Retina (tissue), 1 donor: Measurements from ENCODE around the gene TBC1D22B.

ENCODE experiments used
- DNase-seq: peaks from one replicate; pipeline ENCODE4 v3.0.0-alpha.2; 2016

Gene TBC1D22B, protein sequence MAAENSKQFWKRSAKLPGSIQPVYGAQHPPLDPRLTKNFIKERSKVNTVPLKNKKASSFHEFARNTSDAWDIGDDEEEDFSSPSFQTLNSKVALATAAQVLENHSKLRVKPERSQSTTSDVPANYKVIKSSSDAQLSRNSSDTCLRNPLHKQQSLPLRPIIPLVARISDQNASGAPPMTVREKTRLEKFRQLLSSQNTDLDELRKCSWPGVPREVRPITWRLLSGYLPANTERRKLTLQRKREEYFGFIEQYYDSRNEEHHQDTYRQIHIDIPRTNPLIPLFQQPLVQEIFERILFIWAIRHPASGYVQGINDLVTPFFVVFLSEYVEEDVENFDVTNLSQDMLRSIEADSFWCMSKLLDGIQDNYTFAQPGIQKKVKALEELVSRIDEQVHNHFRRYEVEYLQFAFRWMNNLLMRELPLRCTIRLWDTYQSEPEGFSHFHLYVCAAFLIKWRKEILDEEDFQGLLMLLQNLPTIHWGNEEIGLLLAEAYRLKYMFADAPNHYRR

DNA sequence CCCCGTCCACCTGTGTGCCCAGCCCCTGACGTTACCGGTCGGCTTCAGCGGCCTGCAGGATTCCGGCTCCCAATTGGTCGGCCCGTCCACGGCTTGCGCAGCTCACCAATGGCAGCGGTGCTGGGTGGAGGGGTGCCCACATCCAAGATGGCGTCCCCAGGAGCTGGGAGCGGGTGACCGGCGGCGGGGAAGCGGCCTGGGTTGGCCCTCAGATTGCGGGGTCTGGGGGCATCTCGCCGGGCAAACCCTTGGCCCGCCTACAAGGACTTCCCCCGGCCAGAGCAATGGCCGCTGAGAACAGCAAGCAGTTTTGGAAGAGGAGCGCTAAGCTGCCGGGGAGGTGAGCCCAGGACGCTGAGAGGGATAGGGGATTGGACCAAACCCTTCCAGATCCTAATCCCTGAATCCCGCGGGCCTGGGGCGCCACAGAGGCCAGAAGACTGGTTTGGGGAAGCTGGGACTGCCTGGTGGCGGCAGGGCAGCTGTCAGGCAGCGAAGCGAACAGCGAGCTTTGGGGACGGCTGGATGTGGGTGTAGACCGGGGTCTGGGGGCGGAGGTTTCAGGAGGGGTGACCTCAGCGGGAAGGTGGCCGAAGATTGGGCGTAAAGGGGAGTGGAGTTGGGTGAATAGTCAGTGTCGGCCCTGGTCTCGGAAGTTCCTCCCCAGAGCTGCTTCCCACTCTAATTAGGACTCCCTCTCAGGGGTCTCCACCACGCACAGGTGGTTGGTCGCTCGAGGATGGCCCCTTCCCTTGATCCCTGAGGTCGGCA lies at the start of gene TBC1D22B, which contains the start of gene TMEM217:
TSS of gene TBC1D22B (plus strand) at position 139 of the 771 bp plus-strand sequence. CDS start at position 285, 146 bp downstream.
TSS of gene TMEM217 (minus strand) at position 511 of the 771 bp plus-strand sequence. CDS start 39,114 bp downstream, outside the sequence.
- DNase-seq, result peak; percentile 94

DNA sequence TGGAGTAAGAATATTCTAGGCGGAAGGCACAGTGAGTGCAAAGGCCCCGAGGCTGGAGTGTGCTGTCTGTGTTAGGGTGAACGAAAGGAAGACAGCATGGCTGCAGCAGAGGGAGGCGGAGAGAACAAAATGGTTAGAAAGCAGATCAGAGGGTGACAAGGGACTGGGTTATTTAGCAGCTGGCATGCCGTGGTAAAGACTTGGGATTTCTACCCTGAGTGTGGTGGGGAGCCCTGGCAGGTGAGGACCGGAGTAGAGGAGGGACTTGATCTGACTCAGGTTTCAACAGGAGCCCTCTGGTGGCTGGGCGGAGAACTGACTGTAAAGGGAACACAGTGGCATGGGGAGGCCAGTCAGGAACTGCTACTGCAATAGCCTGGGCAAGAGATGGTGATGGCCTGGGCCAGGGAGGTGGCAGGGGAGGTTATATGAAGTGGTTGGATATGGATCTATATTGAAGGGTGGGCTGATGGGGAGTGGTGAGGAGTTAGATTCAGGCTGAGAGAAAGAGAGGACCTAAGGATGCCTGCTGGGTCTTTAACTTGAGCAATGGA lies 49.6 kb upstream of the TBC1D22B start:
- peak; percentile 65 for DNase-seq

DNA sequence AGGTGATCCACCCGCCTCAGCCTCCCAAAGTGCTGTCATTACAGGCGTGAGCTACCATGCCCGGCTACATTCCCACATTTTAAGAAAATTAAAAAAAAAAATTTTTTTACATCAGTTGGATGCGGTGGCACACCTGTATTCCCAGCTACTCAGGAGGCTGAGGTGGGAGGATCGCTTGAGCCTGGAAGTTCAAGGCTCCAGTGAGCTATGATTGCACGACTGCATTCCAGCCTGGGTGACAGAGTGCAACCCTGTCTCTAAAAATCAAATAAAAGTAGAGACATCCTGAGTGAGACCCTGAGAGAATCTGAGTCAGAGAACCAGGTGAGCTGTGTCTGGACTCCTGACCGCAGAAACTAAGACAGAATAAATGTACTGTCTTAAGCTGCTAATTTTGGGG lies 48.8 kb upstream of the TBC1D22B start:
- no peak for DNase-seq

- no peak for DNase-seq
Measured at GRCh38 chr6:37209461-37210205, 47.9 kb upstream of the TBC1D22B start.

GRCh38 chr6:37210313-37210968 lies 47.1 kb upstream of the TBC1D22B start:
- peak; percentile 77 for DNase-seq

- no peak for DNase-seq
Measured at GRCh38 chr6:37212268-37212667, 45.3 kb upstream of the TBC1D22B start.

- no peak for DNase-seq
Measured at GRCh38 chr6:37218061-37218460, 39.5 kb upstream of the TBC1D22B start.

DNA sequence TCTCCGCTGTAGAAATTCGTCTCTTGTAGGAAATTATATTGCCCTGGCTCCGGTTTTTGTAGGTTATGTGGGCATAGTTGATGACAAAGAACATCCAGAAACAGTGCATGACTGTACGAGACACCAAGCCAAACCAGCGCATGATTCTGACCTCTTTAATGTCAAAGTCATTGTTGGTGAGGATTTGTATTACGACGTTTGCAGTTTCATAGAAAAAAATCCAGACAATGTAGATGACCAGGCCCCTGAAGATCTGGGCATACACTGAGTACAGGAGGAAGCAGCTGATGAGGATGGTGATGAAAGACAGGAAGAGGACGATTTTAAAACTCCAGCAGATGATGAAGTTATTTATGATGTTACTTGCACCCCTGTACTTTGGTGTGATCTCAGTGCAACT lies 39.1 kb upstream of the TBC1D22B start:
- no peak for DNase-seq

GRCh38 chr6:37221585-37222124 lies 35.9 kb upstream of the TBC1D22B start:
- no peak for DNase-seq

- DNase-seq, result peak; percentile 90
Measured at GRCh38 chr6:37222125-37222967, 35.2 kb upstream of the TBC1D22B start.

DNA sequence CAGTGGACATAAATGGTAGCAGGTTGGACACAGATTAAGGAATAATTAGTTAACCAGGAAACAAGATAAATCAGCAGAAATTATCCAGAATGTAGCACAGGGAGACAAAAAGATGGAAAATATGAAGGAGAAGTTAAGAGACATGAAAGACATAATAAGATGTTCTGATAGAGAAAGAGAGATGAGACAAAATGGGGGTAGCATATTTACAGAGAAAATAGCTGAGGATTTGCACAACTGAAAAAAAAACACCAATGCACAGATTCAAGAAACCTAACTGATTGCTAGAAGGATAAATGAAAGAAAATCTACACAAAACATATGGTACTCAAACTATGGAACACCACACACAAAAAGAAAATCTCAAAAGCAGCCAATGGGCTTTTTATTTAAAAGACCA lies 34.6 kb upstream of the TBC1D22B start:
- no peak for DNase-seq

GRCh38 chr6:37225350-37226169 lies 32.0 kb upstream of the TBC1D22B start:
- no peak for DNase-seq

DNA sequence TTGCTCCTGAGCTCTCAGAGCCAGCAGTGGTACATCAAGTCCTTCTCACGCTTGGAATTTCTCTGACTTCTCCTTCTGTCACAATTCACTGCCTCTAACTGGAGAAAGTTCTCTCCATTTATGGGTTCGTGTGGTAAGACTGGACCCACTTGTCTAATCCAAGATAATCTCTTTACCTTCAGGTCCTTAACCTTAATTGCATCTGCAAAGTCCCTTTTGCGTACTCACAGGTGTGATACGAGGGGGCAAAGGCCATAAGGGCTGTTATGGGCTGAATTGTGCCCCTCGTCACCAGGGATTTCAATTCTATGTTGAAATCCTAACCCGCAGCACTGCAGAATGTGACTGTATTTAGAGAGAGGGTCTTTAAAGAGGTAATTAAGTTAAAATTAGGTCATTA lies 27.5 kb upstream of the TBC1D22B start:
- no peak for DNase-seq

DNA sequence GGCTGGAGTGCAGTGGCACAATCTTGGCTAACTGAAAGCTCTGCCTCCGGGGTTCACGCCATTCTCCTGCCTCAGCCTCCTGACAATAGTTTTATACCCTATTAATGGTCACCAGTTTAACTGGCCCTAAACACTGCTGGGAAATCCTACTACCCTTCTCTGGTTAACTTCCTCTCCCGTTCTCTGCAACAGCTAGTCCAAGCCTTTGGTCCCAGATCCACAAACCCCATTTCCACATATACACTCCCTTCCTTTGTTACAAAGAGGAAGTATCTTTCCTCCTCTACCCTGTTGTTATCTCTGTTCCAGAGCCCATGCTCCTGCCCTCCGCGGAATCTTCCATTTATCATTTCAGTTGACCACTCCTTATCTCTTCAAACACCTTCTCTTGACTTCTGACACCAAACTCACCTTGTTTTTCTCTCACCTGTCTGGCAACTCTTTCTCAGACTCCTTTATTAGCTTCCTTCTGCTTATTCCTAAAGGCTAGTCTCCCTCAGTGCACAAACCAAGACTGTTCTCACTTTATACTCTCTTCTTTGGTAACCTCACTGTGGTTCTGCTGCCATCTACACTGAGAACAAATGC lies 25.0 kb upstream of the TBC1D22B start:
- no peak for DNase-seq

GRCh38 chr6:37233541-37233940 lies 24.0 kb upstream of the TBC1D22B start:
- DNase-seq, result no peak

GRCh38 chr6:37236921-37237320 lies 20.7 kb upstream of the TBC1D22B start:
- DNase-seq, result no peak

GRCh38 chr6:37237789-37238188 lies 19.8 kb upstream of the TBC1D22B start:
- no peak for DNase-seq

- no peak for DNase-seq
Measured at GRCh38 chr6:37238381-37238780, 19.2 kb upstream of the TBC1D22B start.

DNA sequence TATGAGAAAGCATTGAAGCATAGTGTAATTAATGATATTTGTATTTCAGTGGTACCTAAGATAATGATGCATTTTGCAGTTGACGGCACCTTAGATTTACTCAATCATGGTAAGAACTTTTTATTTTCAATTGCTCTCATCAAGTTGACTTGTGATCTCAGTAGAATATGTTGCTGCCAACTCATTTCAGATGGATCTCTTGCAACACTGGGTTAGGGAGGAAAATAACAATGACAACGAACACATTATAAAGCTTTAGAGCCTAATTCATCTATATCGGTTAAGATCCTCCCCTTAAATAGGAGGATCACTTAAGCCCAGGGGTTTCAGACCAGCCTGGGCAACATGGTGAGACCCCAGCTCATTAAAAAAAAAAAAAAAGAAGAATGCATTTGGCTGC lies 18.0 kb upstream of the TBC1D22B start:
- DNase-seq, result no peak
